IMR-90 (cell line): ENCODE results near the gene LETM1. TPM values are rescaled to one million over a fixed set of nuclear protein-coding genes. Genes with fewer than 3 reads are reported as not detected.

ENCODE experiments used
- ATAC-seq: fragments of 200-7000 bp; cut with Tn5 transposase; 2 replicates; pipeline ENCODE4 v1.9.1; 2020; ENCODE audit warnings: low read depth, mild to moderate bottlenecking, moderate library complexity
- BruUV-seq: library from RNA; stranded (reverse); fragments of 400-500 nt; replicated peaks from 2 replicates; lab custom pipeline; 2021; lab: Mats Ljungman, UMichigan
- CTCF ChIA-PET: fragments of 300-600 bp; formaldehyde crosslinking; extraction: SDS; loops from one replicate; lab custom pipeline; 2021; ENCODE audit warnings: antibody characterized with exemption; lab: Yijun Ruan, JAX
- POLR2A ChIA-PET: fragments of 300-600 bp; sonication (Branson Sonifier 250); formaldehyde crosslinking; loops from one replicate; lab custom pipeline; 2022; ENCODE audit warnings: antibody characterized with exemption; ENCODE audit not compliant: unreplicated experiment; lab: Charles Lee
- DNase-seq: peaks from one replicate; pipeline ENCODE4 v3.0.0; 2013
- H2AFZ ChIP-seq: replicated peaks from 2 replicates; pipeline ENCODE3; 2013; ENCODE audit warnings: low read length, mild to moderate bottlenecking; ENCODE audit not compliant: poor library complexity
- H2AK5ac ChIP-seq: 2 replicates; pipeline ENCODE4 v1.6.1; 2013; ENCODE audit warnings: low read depth, low read length, inconsistent platforms
- H2AK9ac ChIP-seq: replicated peaks from 2 replicates; pipeline ENCODE3; 2013; ENCODE audit warnings: mild to moderate bottlenecking, low read depth, low read length, moderate library complexity; ENCODE audit not compliant: poor library complexity
- H2BK120ac ChIP-seq: 2 replicates; pipeline ENCODE4 v1.6.1; 2013; ENCODE audit warnings: low read depth, low read length, inconsistent platforms
- H2BK15ac ChIP-seq: 3 replicates; pipeline ENCODE4 v1.6.1; 2013; ENCODE audit warnings: low read depth, low read length, inconsistent platforms
- H2BK20ac ChIP-seq: 2 replicates; pipeline ENCODE4 v1.6.1; 2013; ENCODE audit warnings: low read depth, mild to moderate bottlenecking, inconsistent platforms, low read length, moderate library complexity
- H2BK5ac ChIP-seq: 2 replicates; pipeline ENCODE4 v1.6.1; 2013; ENCODE audit warnings: mild to moderate bottlenecking, low read depth, low read length, inconsistent platforms; ENCODE audit not compliant: poor library complexity, severe bottlenecking
- H3K14ac ChIP-seq: replicated peaks from 2 replicates; pipeline ENCODE4 v1.6.1; 2013; ENCODE audit warnings: low read depth, low read length, inconsistent platforms
- H3K18ac ChIP-seq: 2 replicates; pipeline ENCODE4 v1.6.1; 2013; ENCODE audit warnings: low read depth, low read length, control low read depth
- H3K23ac ChIP-seq: 2 replicates; pipeline ENCODE4 v1.6.1; 2013; ENCODE audit warnings: low read depth, low read length, inconsistent platforms
- H3K27ac ChIP-seq: 2 replicates; pipeline ENCODE4 v1.5.1; 2013; ENCODE audit warnings: mild to moderate bottlenecking, control low read depth, low read length; ENCODE audit not compliant: insufficient read depth
- H3K27me3 ChIP-seq: 2 replicates; pipeline ENCODE4 v1.6.1; 2013; ENCODE audit warnings: low read length; ENCODE audit not compliant: control insufficient read depth, insufficient read depth
- H3K36me3 ChIP-seq: 2 replicates; pipeline ENCODE4 v1.6.1; 2013; ENCODE audit warnings: low read length, mixed read lengths; ENCODE audit not compliant: control insufficient read depth, insufficient read depth
- H3K4ac ChIP-seq: 2 replicates; pipeline ENCODE4 v1.6.1; 2013; ENCODE audit warnings: low read depth, low read length, inconsistent platforms
- H3K4me1 ChIP-seq: 2 replicates; pipeline ENCODE4 v1.6.1; 2013; ENCODE audit warnings: low read length, mixed read lengths; ENCODE audit not compliant: control insufficient read depth, insufficient read depth
- H3K4me2 ChIP-seq: 2 replicates; pipeline ENCODE4 v1.6.1; 2013; ENCODE audit warnings: low read depth, mild to moderate bottlenecking, control low read depth, low read length, moderate library complexity
- H3K4me3 ChIP-seq: 2 replicates; pipeline ENCODE4 v1.5.1; 2013; ENCODE audit warnings: low read depth, mild to moderate bottlenecking, control low read depth, low read length, moderate library complexity; ENCODE audit not compliant: insufficient read depth
- H3K56ac ChIP-seq: 2 replicates; pipeline ENCODE4 v1.6.1; 2013; ENCODE audit warnings: low read length, inconsistent platforms; ENCODE audit not compliant: insufficient read depth; ENCODE audit errors: extremely low read depth
- H3K79me1 ChIP-seq, 2 experiments: 2 replicates each; pipeline ENCODE4 v1.6.1; 2013; ENCODE audit warnings: low read length in 2 of 2, inconsistent platforms in 1 of 2, low read depth in 1 of 2
- H3K9ac ChIP-seq: 2 replicates; pipeline ENCODE4 v1.6.1; 2013; ENCODE audit warnings: low read depth, low read length, control low read depth
- H3K9me1 ChIP-seq: 2 replicates; pipeline ENCODE4 v1.6.1; 2013; ENCODE audit warnings: low read length, inconsistent platforms; ENCODE audit not compliant: insufficient read depth
- H3K9me3 ChIP-seq: 2 replicates; pipeline ENCODE4 v1.6.1; 2013; ENCODE audit warnings: low read length; ENCODE audit not compliant: control insufficient read depth, insufficient read depth
- H4K20me1 ChIP-seq: 2 replicates; pipeline ENCODE4 v1.6.1; 2013; ENCODE audit warnings: low read length, inconsistent platforms; ENCODE audit not compliant: insufficient read depth
- H4K5ac ChIP-seq: 2 replicates; pipeline ENCODE4 v1.6.1; 2013; ENCODE audit warnings: mild to moderate bottlenecking, low read depth, low read length, control low read depth
- H4K8ac ChIP-seq, 2 experiments: 2 replicates each; pipeline ENCODE4 v1.6.1; 2013; ENCODE audit warnings: low read depth in 2 of 2, low read length in 2 of 2, control low read depth in 1 of 2, inconsistent platforms in 1 of 2
- H4K91ac ChIP-seq: 2 replicates; pipeline ENCODE4 v1.6.1; 2013; ENCODE audit warnings: low read depth, low read length, inconsistent platforms; ENCODE audit not compliant: insufficient read depth
- BHLHE40 ChIP-seq: fragments of 150-350 bp; IDR thresholded peaks from 2 replicates; pipeline ENCODE4 v1.6.1; 2016; ENCODE audit warnings: mild to moderate bottlenecking, low read depth, low read length
- CEBPB ChIP-seq: IDR thresholded peaks from 2 replicates; pipeline ENCODE4 v1.6.1; 2012; ENCODE audit warnings: low read depth, low read length, improper control_type of control experiment
- CTCF ChIP-seq: conservative IDR thresholded peaks from 2 replicates; pipeline ENCODE4 v1.5.1; 2012; ENCODE audit warnings: mild to moderate bottlenecking, low read depth, low read length, improper control_type of control experiment
- FOS ChIP-seq: fragments of 150-350 bp; IDR thresholded peaks from 2 replicates; pipeline ENCODE4 v1.6.1; 2016; ENCODE audit warnings: low read depth, low read length
- MXI1 ChIP-seq: IDR thresholded peaks from 2 replicates; pipeline ENCODE4 v1.6.1; 2012; ENCODE audit warnings: low read depth, mild to moderate bottlenecking, low read length, moderate library complexity, borderline replicate concordance
- NFE2L2 ChIP-seq: fragments of 150-350 bp; IDR thresholded peaks from 2 replicates; pipeline ENCODE4 v1.6.1; 2016; ENCODE audit warnings: low read depth, mild to moderate bottlenecking, low read length
- POLR2A ChIP-seq: IDR thresholded peaks from 2 replicates; pipeline ENCODE4 v1.6.1; 2012; ENCODE audit warnings: mild to moderate bottlenecking, low read depth, low read length
- RAD21 ChIP-seq: IDR thresholded peaks from 2 replicates; pipeline ENCODE4 v1.6.1; 2012; ENCODE audit warnings: low read length, improper control_type of control experiment
- RCOR1 ChIP-seq: IDR thresholded peaks from 2 replicates; pipeline ENCODE4 v1.6.1; 2012; ENCODE audit warnings: mild to moderate bottlenecking, low read length, improper control_type of control experiment; ENCODE audit not compliant: insufficient replicate concordance
- RFX5 ChIP-seq: IDR thresholded peaks from 2 replicates; pipeline ENCODE4 v1.8.0; 2012; ENCODE audit warnings: low read depth, mild to moderate bottlenecking, low read length, moderate library complexity
- WGBS, 2 experiments: methylation state at CpG; one replicate each; pipeline versions ENCODE4 v1.1.5 to v1.1.7; 2013; ENCODE audit warnings: missing lambda C conversion rate in 2 of 2; ENCODE audit not compliant: insufficient read length in 1 of 2; ENCODE audit errors: extremely low coverage in 2 of 2; 5-methylcytosine and 5-hydroxymethylcytosine counted together
- dilution Hi-C: fragments of 300-500 bp; cut with HindIII; formaldehyde crosslinking; loops from one replicate; pipeline ENCODE4 v1.14.3; 2018; ENCODE audit warnings: low sequenced_read_pairs; ENCODE audit not compliant: unreplicated experiment
- in situ Hi-C: fragments of 300-500 bp; cut with MboI; formaldehyde crosslinking; loops from 3 replicates; pipeline ENCODE4 v1.14.3; 2019; ENCODE audit warnings: low sequenced_read_pairs, inconsistent platforms, mixed read lengths
- intact Hi-C: fragments of 100-400 bp; cut with micrococcal nuclease; formaldehyde crosslinking; loops from 2 replicates; pipeline ENCODE4 v1.10.0; 2022
- polyA plus RNA-seq, 3 experiments: library from polyadenylated mRNA; depleted of rRNA; stranded (reverse); fragments of >200 nt; gene quantifications; 2 replicates each; pipeline ENCODE4 v1.2.3, GENCODE V29; 2012; ENCODE audit warnings: low replicate concordance in 1 of 3
- total RNA-seq: library from RNA; depleted of rRNA; stranded (reverse); fragments of >200 nt; gene quantifications from 2 replicates; pipeline ENCODE4 v1.2.3, GENCODE V29; 2012
- TF ChIP-seq, protein P1 (sequence below): fragments of 150-350 bp; IDR thresholded peaks from 2 replicates; pipeline ENCODE4 v1.6.1; 2016; ENCODE audit warnings: low read depth, mild to moderate bottlenecking, low read length, moderate library complexity, borderline replicate concordance

Gene LETM1
- total and polyA plus RNA-seq, 2 of the 4 experiments (the other 2 are of a cell fraction) = 25.0 to 49.3 TPM

DNA sequence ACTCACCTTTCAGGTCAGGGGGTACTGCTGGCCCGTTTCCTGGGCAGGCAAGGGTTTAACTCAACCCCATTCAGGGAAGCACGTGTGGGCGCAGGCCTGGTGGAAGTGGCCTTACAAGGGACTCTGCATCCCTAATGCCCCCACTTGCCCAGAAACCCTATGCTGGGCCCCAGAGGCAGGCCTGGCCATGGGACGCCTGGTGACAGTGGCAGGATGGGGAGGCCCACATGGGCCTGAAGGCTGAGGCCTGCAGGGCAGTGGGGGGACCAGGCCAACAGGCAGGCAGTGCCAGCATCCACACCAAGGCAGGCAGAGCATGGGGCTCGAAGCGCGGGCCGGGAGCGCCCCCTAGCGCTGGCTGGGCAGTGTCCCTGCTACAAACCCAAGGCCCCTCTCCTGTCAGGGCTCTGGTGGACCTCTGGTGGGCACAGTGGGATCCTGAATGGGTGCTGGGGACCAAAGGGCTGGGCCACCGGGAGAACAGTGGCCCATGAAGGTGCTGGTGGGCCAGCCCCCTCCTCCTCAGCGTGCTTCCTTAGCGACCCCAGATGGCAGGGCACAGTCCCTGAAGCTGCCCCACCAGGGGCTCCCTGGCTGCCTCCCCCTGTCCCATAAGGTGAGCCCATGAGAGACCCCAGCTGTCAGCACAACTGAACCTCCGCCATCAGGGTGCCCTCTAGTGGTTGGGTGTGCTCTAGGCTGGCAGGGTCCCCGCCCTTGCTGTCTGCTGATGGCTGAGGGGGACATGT lies 46.0 kb downstream of the LETM1 start (continued):
- TF ChIP-seq, protein P1, sequence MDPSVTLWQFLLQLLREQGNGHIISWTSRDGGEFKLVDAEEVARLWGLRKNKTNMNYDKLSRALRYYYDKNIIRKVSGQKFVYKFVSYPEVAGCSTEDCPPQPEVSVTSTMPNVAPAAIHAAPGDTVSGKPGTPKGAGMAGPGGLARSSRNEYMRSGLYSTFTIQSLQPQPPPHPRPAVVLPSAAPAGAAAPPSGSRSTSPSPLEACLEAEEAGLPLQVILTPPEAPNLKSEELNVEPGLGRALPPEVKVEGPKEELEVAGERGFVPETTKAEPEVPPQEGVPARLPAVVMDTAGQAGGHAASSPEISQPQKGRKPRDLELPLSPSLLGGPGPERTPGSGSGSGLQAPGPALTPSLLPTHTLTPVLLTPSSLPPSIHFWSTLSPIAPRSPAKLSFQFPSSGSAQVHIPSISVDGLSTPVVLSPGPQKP = no peak

GRCh38 chr4:1808851-1809753 lies 46.9 kb downstream of the LETM1 start:
- no peak for DNase-seq
- 83% methylated on average over 1 of the region's 11 CpGs; no CpG with 5 or more reads in 1 of the 2 experiments for WGBS, 2 experiments
- no peak overlapping the region for H3K23ac ChIP-seq
- peaks cover 16% of the 10 kb centered on the region for H4K20me1 ChIP-seq
- no peak overlapping the region for H2AFZ ChIP-seq
- no peaks in the 10 kb centered on the region for H3K79me1 ChIP-seq
- no peak overlapping the region for H2BK15ac ChIP-seq
- no peak overlapping the region for H2BK20ac ChIP-seq
- no peak for ATAC-seq
- no peaks in the 10 kb centered on the region for H3K4me1 ChIP-seq
- no peaks in the 10 kb centered on the region for H3K9me3 ChIP-seq
- H4K8ac ChIP-seq = no peak overlapping the region
- no peaks in the 10 kb centered on the region for H3K9me1 ChIP-seq
- intact Hi-C loops = no loop called here
- H3K36me3 ChIP-seq = peaks cover 10% of the 10 kb centered on the region; the same call in 1 of the 2 replicates
- no peak overlapping the region for H3K9ac ChIP-seq
- H2BK5ac ChIP-seq = no peak overlapping the region
- dilution Hi-C loops = no loop called here
- no peak overlapping the region for H3K4me3 ChIP-seq
- H3K4ac ChIP-seq = no peak overlapping the region
- no peak overlapping the region for H3K18ac ChIP-seq
- no peak overlapping the region for H4K91ac ChIP-seq
- H3K56ac ChIP-seq = no peak overlapping the region
- no peak overlapping the region for H3K4me2 ChIP-seq
- in situ Hi-C loops = no loop called here
- CTCF ChIA-PET = interaction anchor here (0.6 to 1.7 kb wide), 4 partner anchors 10 to 1327 kb away, joined by 3 to 8 read pairs (median 4); no protein-coding TSS in a partner anchor
- H4K5ac ChIP-seq = no peak overlapping the region
- no TSS peak for BruUV-seq
- H2AK9ac ChIP-seq = no peak overlapping the region
- no peak overlapping the region for H2BK120ac ChIP-seq
- POLR2A ChIA-PET = no interaction called here
- no peak overlapping the region for H3K27ac ChIP-seq
- no peak overlapping the region for H3K14ac ChIP-seq
- H3K27me3 ChIP-seq = no peaks in the 10 kb centered on the region
- no peak overlapping the region for H2AK5ac ChIP-seq
- TF ChIP-seq CTCF = no peak
- TF ChIP-seq CEBPB = no peak
- TF ChIP-seq FOS = no peak
- TF ChIP-seq RAD21 = no peak
- TF ChIP-seq RCOR1 = no peak
- no peak for TF ChIP-seq RFX5
- no peak for TF ChIP-seq MXI1
- TF ChIP-seq BHLHE40 = no peak
- no peak for TF ChIP-seq POLR2A
- TF ChIP-seq NFE2L2 = no peak
